NK-92 treated with Interleukin-12 subunit alpha and Interleukin-12 subunit beta, amount 100 ng/mL, for 24 hours (cell line): ENCODE data around the gene NRIP1.

Experiments used
- DNase-seq: peaks from one replicate; lab custom pipeline; 2025; lab: John Stamatoyannopoulos, UW

The NRIP1 gene

GRCh38 chr21:14916676-14917141 is 148.1 kb downstream of the NRIP1 start:
- no peak for DNase-seq

GRCh38 chr21:14913638-14914037 is 151.2 kb downstream of the NRIP1 start:
- DNase-seq = no peak

GRCh38 chr21:14911351-14911750 is 153.4 kb downstream of the NRIP1 start:
- DNase-seq = no peak
